Testis (tissue), 3 donors: ENCODE measurements around the gene PTPRE. TPM values are rescaled to one million over a fixed set of nuclear protein-coding genes. Genes with fewer than 3 reads are reported as not detected.

ENCODE experiments used
- DNase-seq: peaks from one replicate; pipeline ENCODE4 v3.0.0-alpha.2; 2019
- H3K27ac ChIP-seq, 2 donors: fragments of 200-600 bp; sonication (generic); one replicate each; pipeline ENCODE4 v1.5.1; 2019
- H3K27me3 ChIP-seq: fragments of 200-600 bp; sonication (generic); one replicate; pipeline ENCODE4 v1.5.1; 2019
- H3K36me3 ChIP-seq: fragments of 200-600 bp; sonication (generic); one replicate; pipeline ENCODE4 v1.5.1; 2017; ENCODE audit warnings: low read depth; ENCODE audit errors: missing control alignments
- H3K4me1 ChIP-seq: fragments of 200-600 bp; sonication (generic); one replicate; pipeline ENCODE4 v1.5.1; 2019
- H3K4me3 ChIP-seq, 2 donors: fragments of 200-600 bp; sonication (generic); one replicate each; pipeline ENCODE4 v1.5.1; 2017 to 2019
- H3K9me3 ChIP-seq: fragments of 200-600 bp; sonication (generic); one replicate; pipeline ENCODE4 v1.5.1; 2017
- POLR2A ChIP-seq: fragments of 450-650 bp; IDR thresholded peaks from one replicate; pipeline ENCODE4 v1.6.1; 2017; ENCODE audit warnings: antibody characterized with exemption, mild to moderate bottlenecking, moderate library complexity
- WGBS, 2 donors: methylation state at CpG; one replicate each; pipeline ENCODE4 v1.1.5; 2018; 5-methylcytosine and 5-hydroxymethylcytosine counted together
- intact Hi-C: fragments of 100-400 bp; cut with DNase I; formaldehyde crosslinking; loops from one replicate; pipeline ENCODE4 v1.15.1; 2023; ENCODE audit warnings: low total_unique reads
- polyA plus RNA-seq: library from polyadenylated mRNA; stranded (reverse); fragments of 350-450 nt; fragmentation: Illumina TruSeq; extraction: RNeasy Lipid Tissue Mini Kit (QIAGEN cat#74804); gene quantifications from one replicate; pipeline ENCODE4 v1.2.3, GENCODE V29; 2014; ENCODE audit warnings: low read depth, low replicate concordance; ENCODE audit not compliant: insufficient read depth
- total RNA-seq, 2 donors: library from RNA; depleted of rRNA; stranded (reverse); fragments of >200 nt; gene quantifications; one replicate each; pipeline ENCODE4 v1.2.3, GENCODE V29; 2016
- TF ChIP-seq, protein P1 (sequence below), 3 experiments: fragments of 450-650 bp in 2 of 3; fragments of 200-600 bp in 1 of 3; sonication (generic) in 1 of 3; IDR thresholded peaks; one replicate each; pipeline ENCODE4 v1.5.1; 2016 to 2019; ENCODE audit warnings: antibody characterized with exemption in 3 of 3, mild to moderate bottlenecking in 2 of 3, moderate library complexity in 1 of 3

PTPRE gene
- total and polyA plus RNA-seq, 3 donors from 2014 or later: 10.0 to 26.6 (median 15.3) TPM

DNA sequence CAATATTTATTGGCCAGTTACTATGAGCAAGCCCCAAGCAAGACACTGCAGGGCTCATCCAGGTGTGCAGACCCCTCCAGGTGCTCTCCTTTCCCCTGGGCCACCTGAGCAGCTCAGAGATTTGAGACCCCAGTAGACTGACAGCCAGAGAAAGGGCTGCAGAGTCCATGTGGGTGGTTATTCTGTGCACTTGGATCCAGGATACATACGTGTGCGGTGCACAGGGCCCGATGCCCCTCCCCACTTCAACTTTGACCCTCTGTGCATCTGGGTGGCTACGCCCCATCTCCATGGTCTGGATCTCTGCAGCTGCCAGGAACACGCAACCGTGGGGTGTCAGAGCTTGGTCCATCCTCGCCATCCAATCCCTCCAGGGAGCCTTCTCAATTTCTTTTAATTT is 146.5 kb downstream of the PTPRE start:
- TF ChIP-seq, protein P1, sequence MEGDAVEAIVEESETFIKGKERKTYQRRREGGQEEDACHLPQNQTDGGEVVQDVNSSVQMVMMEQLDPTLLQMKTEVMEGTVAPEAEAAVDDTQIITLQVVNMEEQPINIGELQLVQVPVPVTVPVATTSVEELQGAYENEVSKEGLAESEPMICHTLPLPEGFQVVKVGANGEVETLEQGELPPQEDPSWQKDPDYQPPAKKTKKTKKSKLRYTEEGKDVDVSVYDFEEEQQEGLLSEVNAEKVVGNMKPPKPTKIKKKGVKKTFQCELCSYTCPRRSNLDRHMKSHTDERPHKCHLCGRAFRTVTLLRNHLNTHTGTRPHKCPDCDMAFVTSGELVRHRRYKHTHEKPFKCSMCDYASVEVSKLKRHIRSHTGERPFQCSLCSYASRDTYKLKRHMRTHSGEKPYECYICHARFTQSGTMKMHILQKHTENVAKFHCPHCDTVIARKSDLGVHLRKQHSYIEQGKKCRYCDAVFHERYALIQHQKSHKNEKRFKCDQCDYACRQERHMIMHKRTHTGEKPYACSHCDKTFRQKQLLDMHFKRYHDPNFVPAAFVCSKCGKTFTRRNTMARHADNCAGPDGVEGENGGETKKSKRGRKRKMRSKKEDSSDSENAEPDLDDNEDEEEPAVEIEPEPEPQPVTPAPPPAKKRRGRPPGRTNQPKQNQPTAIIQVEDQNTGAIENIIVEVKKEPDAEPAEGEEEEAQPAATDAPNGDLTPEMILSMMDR (IDR thresholded peaks at IDR 0.05): no peak
- TF ChIP-seq POLR2A: no peak
- Histone ChIP-seq H3K36me3 (no peaks in the 10 kb centered on the region), H3K4me1 (peaks cover 4% of the 10 kb centered on the region), H3K27ac (no peak overlapping the region), H3K27me3 (no peaks in the 10 kb centered on the region), H3K9me3 (no peaks in the 10 kb centered on the region), H3K4me3 (no peak overlapping the region)
- DNase-seq: no peak
- intact Hi-C loops: no loop called here
- 92 to 97% methylated on average over 7 of the region's 7 CpGs for WGBS, 2 donors

DNA sequence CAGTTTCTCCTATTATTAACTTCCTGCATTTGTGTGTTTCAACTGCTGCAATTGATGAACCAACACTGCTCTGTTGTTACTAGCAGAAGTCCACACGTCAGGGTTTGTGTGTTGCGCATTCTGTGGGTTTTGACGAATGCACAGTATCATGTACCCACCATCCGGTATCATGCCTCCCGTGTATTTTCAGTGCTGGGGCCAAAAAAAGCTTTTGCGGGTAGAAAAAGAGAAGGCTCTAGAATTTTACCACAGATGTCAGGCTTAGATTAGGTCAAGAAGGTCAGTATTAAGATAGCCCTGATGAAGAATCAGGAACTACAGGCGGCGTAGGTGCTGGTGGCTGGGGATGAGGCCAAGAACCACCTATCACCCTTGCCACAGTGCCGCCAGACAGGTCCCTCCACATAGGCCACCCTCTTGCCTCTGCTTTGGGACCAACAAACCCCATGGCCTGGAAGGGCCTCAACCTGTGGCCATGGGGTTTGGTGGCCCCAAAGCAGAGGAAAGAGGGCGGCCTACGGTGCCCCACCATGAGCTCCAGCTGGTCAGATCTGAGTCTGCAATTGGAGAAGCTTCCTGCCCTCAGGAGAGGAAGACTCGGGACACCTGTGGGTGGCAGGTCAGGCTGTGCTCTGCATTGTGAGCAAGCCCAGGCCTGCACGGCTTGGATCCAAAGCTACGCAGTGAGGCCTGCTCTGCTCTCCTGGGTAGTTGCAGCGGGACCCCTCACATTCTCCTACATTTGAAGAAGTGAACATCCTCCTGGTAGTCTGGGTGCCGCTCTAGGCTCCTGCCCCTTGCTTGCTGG is 147.5 kb downstream of the PTPRE start:
- Histone ChIP-seq H3K4me1 (no peaks in the 10 kb centered on the region), H3K36me3 (no peaks in the 10 kb centered on the region), H3K9me3 (no peaks in the 10 kb centered on the region), H3K27me3 (no peaks in the 10 kb centered on the region), H3K4me3 (no peak overlapping the region), H3K27ac (no peak overlapping the region)
- 94% methylated on average over 9 to 16 of the region's 16 CpGs for WGBS, 2 donors
- DNase-seq: peak; percentile 42
- TF ChIP-seq, protein P1 (IDR thresholded peaks at IDR 0.05): no peak
- no peak for TF ChIP-seq POLR2A
- intact Hi-C loops: no loop called here

GRCh38 chr10:128055061-128055868 is 148.4 kb downstream of the PTPRE start:
- 93 to 96% methylated on average over 19 to 25 of the region's 25 CpGs for WGBS, 2 donors
- intact Hi-C loops: no loop called here
- H3K36me3 ChIP-seq: no peaks in the 10 kb centered on the region

GRCh38 chr10:128056303-128057050 is 149.6 kb downstream of the PTPRE start:
- WGBS, 2 donors: 81 to 82% methylated on average over 16 to 17 of the region's 17 CpGs
- TF ChIP-seq, protein P1 (IDR thresholded peaks at IDR 0.05): no peak
- TF ChIP-seq POLR2A: no peak
- Histone ChIP-seq H3K27ac (no peak overlapping the region), H3K9me3 (no peaks in the 10 kb centered on the region), H3K4me1 (no peaks in the 10 kb centered on the region), H3K36me3 (no peaks in the 10 kb centered on the region), H3K4me3 (no peak overlapping the region), H3K27me3 (no peaks in the 10 kb centered on the region)
- no peak for DNase-seq
- intact Hi-C loops: no loop called here

More at GRCh38 chr10:128055061-128055868, 148.4 kb downstream of the PTPRE start:
- no peaks in the 10 kb centered on the region for H3K27me3 ChIP-seq
- no peak for DNase-seq
- H3K4me1 ChIP-seq: no peaks in the 10 kb centered on the region
- no peak overlapping the region for H3K27ac ChIP-seq
- H3K4me3 ChIP-seq: no peak overlapping the region
- TF ChIP-seq POLR2A: no peak
- TF ChIP-seq, protein P1 (IDR thresholded peaks at IDR 0.05): no peak
- H3K9me3 ChIP-seq: no peaks in the 10 kb centered on the region
